ENCODE data around the gene RADIL. TPM values are rescaled to one million over a fixed set of nuclear protein-coding genes. Genes with fewer than 3 reads are reported as not detected.

Gene RADIL
- total and polyA plus RNA-seq, 11 donors = 1.1 to 9.0 (median 3.4) TPM

DNA sequence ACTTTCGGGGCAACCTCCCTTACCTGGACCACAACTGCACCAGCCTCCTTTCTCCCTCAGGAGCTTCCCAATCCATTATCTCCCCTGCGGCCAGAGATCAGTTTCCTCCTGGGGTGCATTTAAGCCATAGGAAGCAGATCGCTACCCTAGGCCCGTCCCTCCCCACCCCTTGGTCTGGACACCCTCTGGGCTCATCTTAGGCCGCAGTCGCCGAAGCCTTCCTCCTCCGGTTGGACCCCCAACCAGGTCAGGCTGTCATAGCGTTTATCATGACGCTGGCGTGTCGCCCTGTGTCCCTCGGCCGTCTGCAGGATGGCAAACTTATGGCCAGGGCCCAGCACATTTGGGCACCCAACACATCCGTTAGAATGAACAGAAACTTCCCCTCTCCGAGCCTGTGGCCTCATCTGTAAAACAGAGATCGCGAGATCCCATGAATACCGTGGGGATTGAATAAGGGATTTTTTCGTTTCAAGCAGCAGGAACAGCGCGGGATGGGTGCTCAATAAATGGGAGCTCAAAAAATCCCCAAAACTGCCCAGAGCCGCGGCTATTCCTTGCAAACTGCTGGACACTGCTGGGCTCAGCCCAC lies 108.8 kb downstream of the RADIL start:
- ATAC-seq = peak; percentile 6 to 28 (median 18)
- Histone ChIP-seq H3K36me3 (peaks cover 0 to 14% (median 6%) of the 10 kb centered on the region in 9 donors), H3K4me1 (peaks cover 0 to 49% (median 29%) of the 10 kb centered on the region in 12 donors), H3K27me3 (no peaks in the 10 kb centered on the region), H3K27ac (peak overlapping the region; percentile 85 to 98 (median 92)), H3K4me3 (peak overlapping the region; percentile 75 to 100 (median 88)), H3K9me3 (no peaks in the 10 kb centered on the region)
- no peak for TF ChIP-seq POLR2A (IDR thresholded peaks at IDR 0.05)
- TF ChIP-seq, protein P1, sequence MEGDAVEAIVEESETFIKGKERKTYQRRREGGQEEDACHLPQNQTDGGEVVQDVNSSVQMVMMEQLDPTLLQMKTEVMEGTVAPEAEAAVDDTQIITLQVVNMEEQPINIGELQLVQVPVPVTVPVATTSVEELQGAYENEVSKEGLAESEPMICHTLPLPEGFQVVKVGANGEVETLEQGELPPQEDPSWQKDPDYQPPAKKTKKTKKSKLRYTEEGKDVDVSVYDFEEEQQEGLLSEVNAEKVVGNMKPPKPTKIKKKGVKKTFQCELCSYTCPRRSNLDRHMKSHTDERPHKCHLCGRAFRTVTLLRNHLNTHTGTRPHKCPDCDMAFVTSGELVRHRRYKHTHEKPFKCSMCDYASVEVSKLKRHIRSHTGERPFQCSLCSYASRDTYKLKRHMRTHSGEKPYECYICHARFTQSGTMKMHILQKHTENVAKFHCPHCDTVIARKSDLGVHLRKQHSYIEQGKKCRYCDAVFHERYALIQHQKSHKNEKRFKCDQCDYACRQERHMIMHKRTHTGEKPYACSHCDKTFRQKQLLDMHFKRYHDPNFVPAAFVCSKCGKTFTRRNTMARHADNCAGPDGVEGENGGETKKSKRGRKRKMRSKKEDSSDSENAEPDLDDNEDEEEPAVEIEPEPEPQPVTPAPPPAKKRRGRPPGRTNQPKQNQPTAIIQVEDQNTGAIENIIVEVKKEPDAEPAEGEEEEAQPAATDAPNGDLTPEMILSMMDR (IDR thresholded peaks at IDR 0.05) = no peak
- intact Hi-C loops (cut with DNase I) = no loop called here
- WGBS, 4 donors = 8 to 15% (median 10%) methylated on average over 24 of the region's 24 CpGs
- peak in 2 of 5 donors; percentile 53 to 64 for DNase-seq

GRCh38 chr7:4774007-4774406 lies 109.5 kb downstream of the RADIL start:
- whole genome bisulfite sequencing, 4 donors = 87 to 90% (median 89%) methylated on average over 12 of the region's 12 CpGs
- intact Hi-C loops (cut with DNase I) = no loop called here
- peak overlapping the region in 4 of 12 donors; percentile 91 to 98 (median 96) for H3K27ac ChIP-seq
- peaks cover 0 to 11% (median 6%) of the 10 kb centered on the region in 9 donors for H3K36me3 ChIP-seq
- TF ChIP-seq, protein P1 (IDR thresholded peaks at IDR 0.05) = no peak
- no peak for TF ChIP-seq POLR2A (IDR thresholded peaks at IDR 0.05)
- peak overlapping the region in 1 of 12 donors; percentile 99 for H3K4me3 ChIP-seq
- no peaks in the 10 kb centered on the region for H3K27me3 ChIP-seq
- ATAC-seq (no peak), DNase-seq (no peak)
- peaks cover 0 to 57% (median 32%) of the 10 kb centered on the region in 12 donors for H3K4me1 ChIP-seq
- H3K9me3 ChIP-seq = no peaks in the 10 kb centered on the region

- peaks cover 0 to 50% (median 26%) of the 10 kb centered on the region in 12 donors for H3K4me1 ChIP-seq
- H3K27me3 ChIP-seq = no peaks in the 10 kb centered on the region
- DNase-seq = no peak
- peaks cover 0 to 7% (median 2%) of the 10 kb centered on the region in 9 donors for H3K36me3 ChIP-seq
- WGBS, 4 donors = 90 to 98% (median 96%) methylated on average over 5 to 6 of the region's 6 CpGs
- intact Hi-C loops (cut with DNase I) = no loop called here
- peak overlapping the region in 1 of 12 donors; percentile 94 for H3K27ac ChIP-seq
- TF ChIP-seq, protein P1 (IDR thresholded peaks at IDR 0.05) = no peak
- TF ChIP-seq POLR2A (IDR thresholded peaks at IDR 0.05) = no peak
- H3K9me3 ChIP-seq = no peaks in the 10 kb centered on the region
- H3K4me3 ChIP-seq = no peak overlapping the region
- ATAC-seq = no peak
Measured at GRCh38 chr7:4772306-4772705, 111.2 kb downstream of the RADIL start.

- ATAC-seq (no peak), DNase-seq (no peak)
- peaks cover 0 to 44% (median 21%) of the 10 kb centered on the region in 12 donors for H3K4me1 ChIP-seq
- no peaks in the 10 kb centered on the region for H3K27me3 ChIP-seq
- intact Hi-C loops (cut with DNase I) = no loop called here
- TF ChIP-seq, protein P1 (IDR thresholded peaks at IDR 0.05) = no peak
- no peak for TF ChIP-seq POLR2A (IDR thresholded peaks at IDR 0.05)
- no peaks in the 10 kb centered on the region for H3K9me3 ChIP-seq
- 71 to 87% (median 83%) methylated on average over 1 to 9 of the region's 9 CpGs for WGBS, 4 donors
- peaks cover 0 to 11% (median 7%) of the 10 kb centered on the region in 9 donors for H3K36me3 ChIP-seq
- no peak overlapping the region for H3K4me3 ChIP-seq
- peak overlapping the region in 1 of 12 donors; percentile 94 for H3K27ac ChIP-seq
Measured at GRCh38 chr7:4771737-4772136, 111.8 kb downstream of the RADIL start.

Data from heart left ventricle (tissue), 16 donors.